ENCODE data around the gene SPDYE17. TPM values are rescaled to one million over a fixed set of nuclear protein-coding genes. Genes with fewer than 3 reads are reported as not detected.
"Not testable (repeated sequence)": the region's sequence is repeated elsewhere in the genome, so short reads cannot be mapped to it uniquely, and the experiment has no call there.

Gene SPDYE17
- polyA plus RNA-seq, 3 donors: not detected

- H3K27ac Mint-ChIP-seq: no peak overlapping the region
- no peaks in the 10 kb centered on the region for H3K9me3 ChIP-seq (replicated peaks in 1 of 2; ENCODE audit: control insufficient read depth in 1 of 2, insufficient read depth in 1 of 2, low read length in 2 of 2)
- DNase-seq: no peak
- intact Hi-C loops (cut with micrococcal nuclease): no loop called here
- no peak overlapping the region for H3K27ac ChIP-seq (ENCODE audit: low read depth in 1 of 2, low read length in 2 of 2)
- peaks cover 14 to 32% of the 10 kb centered on the region in 2 donors for H3K36me3 Mint-ChIP-seq
- H2AFZ ChIP-seq (ENCODE audit: insufficient read depth, low read depth, low read length, poor library complexity, severe bottlenecking): no peak overlapping the region
- H3K4me3 Mint-ChIP-seq: no peak overlapping the region
- no peaks in the 10 kb centered on the region for H3K27me3 Mint-ChIP-seq (ENCODE audit: low read depth in 3 of 3)
- peaks cover 21% of the 10 kb centered on the region for H4K20me1 ChIP-seq (ENCODE audit: insufficient read depth, low read length)
- H3K4me1 ChIP-seq (ENCODE audit: control insufficient read depth in 1 of 2, insufficient read depth in 2 of 2, low read length in 2 of 2): no peaks in the 10 kb centered on the region
- H3K9me3 Mint-ChIP-seq: no peaks in the 10 kb centered on the region
- H3K4me3 ChIP-seq (replicated peaks in 1 of 3; ENCODE audit: low read depth in 2 of 3, low read length in 3 of 3): no peak overlapping the region
- no peak overlapping the region for H3K9ac ChIP-seq (ENCODE audit: insufficient read depth, low read length, poor library complexity, severe bottlenecking)
- H3K4me1 Mint-ChIP-seq: no peaks in the 10 kb centered on the region
- H3K36me3 ChIP-seq (replicated peaks in 1 of 2; ENCODE audit: control insufficient read depth in 1 of 2, insufficient read depth in 2 of 2, low read length in 2 of 2): peaks cover 9 to 10% of the 10 kb centered on the region in 2 donors
- no peaks in the 10 kb centered on the region for H3K27me3 ChIP-seq (ENCODE audit: control insufficient read depth in 2 of 2, insufficient read depth in 2 of 2, low read length in 2 of 2)
- no peak overlapping the region for H3K4me2 ChIP-seq (replicated peaks; ENCODE audit: extremely low read depth, low read length, poor library complexity, severe bottlenecking)
- TF ChIP-seq CTCF (IDR thresholded peaks at IDR 0.05): no peak
- 80% methylated on average over 5 of the region's 5 CpGs for WGBS (ENCODE audit: insufficient coverage)
- no peaks in the 10 kb centered on the region for H3K79me2 ChIP-seq (ENCODE audit: insufficient read depth, low read length)
These were observed 34.5 kb downstream of the SPDYE17 start for GRCh38 chr7:76997381-76998284.

GRCh38 chr7:76996932-76997331 is 35.2 kb downstream of the SPDYE17 start:
- H3K9me3 Mint-ChIP-seq; H3K4me2 ChIP-seq (replicated peaks; ENCODE audit: extremely low read depth, low read length, poor library complexity, severe bottlenecking); H3K4me3 ChIP-seq (replicated peaks in 1 of 3; ENCODE audit: low read depth in 2 of 3, low read length in 3 of 3); H3K27ac Mint-ChIP-seq; H3K9ac ChIP-seq (ENCODE audit: insufficient read depth, low read length, poor library complexity, severe bottlenecking); H3K27me3 ChIP-seq (ENCODE audit: control insufficient read depth in 2 of 2, insufficient read depth in 2 of 2, low read length in 2 of 2); H3K36me3 ChIP-seq (replicated peaks in 1 of 2; ENCODE audit: control insufficient read depth in 1 of 2, insufficient read depth in 2 of 2, low read length in 2 of 2); intact Hi-C loops (cut with micrococcal nuclease); DNase-seq; H3K9me3 ChIP-seq (replicated peaks in 1 of 2; ENCODE audit: control insufficient read depth in 1 of 2, insufficient read depth in 1 of 2, low read length in 2 of 2); H3K27me3 Mint-ChIP-seq (ENCODE audit: low read depth in 3 of 3); H3K4me1 ChIP-seq (ENCODE audit: control insufficient read depth in 1 of 2, insufficient read depth in 2 of 2, low read length in 2 of 2); H3K27ac ChIP-seq (ENCODE audit: low read depth in 1 of 2, low read length in 2 of 2); H3K4me1 Mint-ChIP-seq; H2AFZ ChIP-seq (ENCODE audit: insufficient read depth, low read depth, low read length, poor library complexity, severe bottlenecking); H3K4me3 Mint-ChIP-seq; H3K79me2 ChIP-seq (ENCODE audit: insufficient read depth, low read length): not testable (repeated sequence)
- H3K36me3 Mint-ChIP-seq: peaks cover 11 to 28% of the 10 kb centered on the region in 2 donors
- H4K20me1 ChIP-seq (ENCODE audit: insufficient read depth, low read length): peaks cover 21% of the 10 kb centered on the region

GRCh38 chr7:76994286-76994685 is 37.9 kb downstream of the SPDYE17 start:
- peaks cover 21% of the 10 kb centered on the region for H4K20me1 ChIP-seq (ENCODE audit: insufficient read depth, low read length)
- H2AFZ ChIP-seq (ENCODE audit: insufficient read depth, low read depth, low read length, poor library complexity, severe bottlenecking); H3K9me3 ChIP-seq (replicated peaks in 1 of 2; ENCODE audit: control insufficient read depth in 1 of 2, insufficient read depth in 1 of 2, low read length in 2 of 2); H3K36me3 ChIP-seq (replicated peaks in 1 of 2; ENCODE audit: control insufficient read depth in 1 of 2, insufficient read depth in 2 of 2, low read length in 2 of 2); H3K79me2 ChIP-seq (ENCODE audit: insufficient read depth, low read length); H3K4me1 ChIP-seq (ENCODE audit: control insufficient read depth in 1 of 2, insufficient read depth in 2 of 2, low read length in 2 of 2); intact Hi-C loops (cut with micrococcal nuclease); H3K9ac ChIP-seq (ENCODE audit: insufficient read depth, low read length, poor library complexity, severe bottlenecking); H3K4me1 Mint-ChIP-seq; H3K27me3 Mint-ChIP-seq (ENCODE audit: low read depth in 3 of 3); H3K27ac ChIP-seq (ENCODE audit: low read depth in 1 of 2, low read length in 2 of 2); DNase-seq; H3K4me3 Mint-ChIP-seq; H3K4me2 ChIP-seq (replicated peaks; ENCODE audit: extremely low read depth, low read length, poor library complexity, severe bottlenecking); H3K4me3 ChIP-seq (replicated peaks in 1 of 3; ENCODE audit: low read depth in 2 of 3, low read length in 3 of 3); H3K27me3 ChIP-seq (ENCODE audit: control insufficient read depth in 2 of 2, insufficient read depth in 2 of 2, low read length in 2 of 2); H3K9me3 Mint-ChIP-seq: not testable (repeated sequence)
- Mint-ChIP-seq H3K36me3 (peaks cover 4 to 19% of the 10 kb centered on the region in 2 donors), H3K27ac (peak overlapping the region in 1 of 7 donors; percentile 57)
- WGBS (ENCODE audit: insufficient coverage): no CpG with 5 or more reads among the region's 13 CpGs

- H3K9me3 Mint-ChIP-seq; H3K79me2 ChIP-seq (ENCODE audit: insufficient read depth, low read length); H3K4me2 ChIP-seq (replicated peaks; ENCODE audit: extremely low read depth, low read length, poor library complexity, severe bottlenecking); intact Hi-C loops (cut with micrococcal nuclease); H3K27ac ChIP-seq (ENCODE audit: low read depth in 1 of 2, low read length in 2 of 2); H3K9ac ChIP-seq (ENCODE audit: insufficient read depth, low read length, poor library complexity, severe bottlenecking); DNase-seq; H3K27me3 Mint-ChIP-seq (ENCODE audit: low read depth in 3 of 3); H2AFZ ChIP-seq (ENCODE audit: insufficient read depth, low read depth, low read length, poor library complexity, severe bottlenecking); H3K36me3 ChIP-seq (replicated peaks in 1 of 2; ENCODE audit: control insufficient read depth in 1 of 2, insufficient read depth in 2 of 2, low read length in 2 of 2); H3K4me1 ChIP-seq (ENCODE audit: control insufficient read depth in 1 of 2, insufficient read depth in 2 of 2, low read length in 2 of 2); H3K9me3 ChIP-seq (replicated peaks in 1 of 2; ENCODE audit: control insufficient read depth in 1 of 2, insufficient read depth in 1 of 2, low read length in 2 of 2); H3K27me3 ChIP-seq (ENCODE audit: control insufficient read depth in 2 of 2, insufficient read depth in 2 of 2, low read length in 2 of 2); H3K4me3 Mint-ChIP-seq; H3K4me3 ChIP-seq (replicated peaks in 1 of 3; ENCODE audit: low read depth in 2 of 3, low read length in 3 of 3); H3K4me1 Mint-ChIP-seq: not testable (repeated sequence)
- H3K27ac Mint-ChIP-seq: peak overlapping the region in 1 of 7 donors; percentile 57
- WGBS (ENCODE audit: insufficient coverage): 95% methylated on average over 8 of the region's 19 CpGs
- H3K36me3 Mint-ChIP-seq: peaks cover 4 to 15% of the 10 kb centered on the region in 2 donors
- H4K20me1 ChIP-seq (ENCODE audit: insufficient read depth, low read length): peaks cover 20% of the 10 kb centered on the region
These were observed 38.3 kb downstream of the SPDYE17 start for GRCh38 chr7:76993831-76994230.

Measured in CD14-positive monocyte (primary cell).